Activated CD4-positive, alpha-beta T cell treated with anti-CD3 and anti-CD28 coated beads, Interleukin-2, amount 50 U/mL, for 16 hours (primary cell): ENCODE data around the gene TMEM201.
A peak's percentile ranks its signal among the peaks of the same experiment; 100 is the strongest.
"Not testable (repeated sequence)": the region's sequence is repeated elsewhere in the genome, so short reads cannot be mapped to it uniquely, and the experiment has no call there.

ENCODE experiments used
- DNase-seq: peaks from one replicate; pipeline ENCODE4 v3.0.0-alpha.2; 2020

TMEM201 gene

DNA sequence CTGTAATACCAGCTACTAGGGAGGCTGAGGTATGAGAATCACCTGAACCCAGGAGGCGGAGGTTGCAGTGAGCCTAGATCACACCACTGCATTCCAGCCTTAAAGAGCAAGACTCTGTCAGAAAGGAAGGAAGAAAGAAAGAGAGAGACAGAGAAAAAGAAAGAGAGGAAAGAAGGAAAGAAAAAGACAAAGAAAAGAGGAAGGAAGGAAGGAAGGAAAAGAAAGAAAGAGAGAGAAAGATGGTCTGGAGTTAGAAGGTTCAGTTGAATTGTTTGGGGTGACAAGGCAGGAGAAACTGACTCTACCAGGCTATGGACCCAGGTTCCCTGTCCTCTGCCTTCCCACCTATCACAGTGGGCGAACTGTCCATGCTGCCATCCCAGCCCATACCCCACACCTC lies 35.4 kb downstream of the TMEM201 start:
- no peak for DNase-seq

DNA sequence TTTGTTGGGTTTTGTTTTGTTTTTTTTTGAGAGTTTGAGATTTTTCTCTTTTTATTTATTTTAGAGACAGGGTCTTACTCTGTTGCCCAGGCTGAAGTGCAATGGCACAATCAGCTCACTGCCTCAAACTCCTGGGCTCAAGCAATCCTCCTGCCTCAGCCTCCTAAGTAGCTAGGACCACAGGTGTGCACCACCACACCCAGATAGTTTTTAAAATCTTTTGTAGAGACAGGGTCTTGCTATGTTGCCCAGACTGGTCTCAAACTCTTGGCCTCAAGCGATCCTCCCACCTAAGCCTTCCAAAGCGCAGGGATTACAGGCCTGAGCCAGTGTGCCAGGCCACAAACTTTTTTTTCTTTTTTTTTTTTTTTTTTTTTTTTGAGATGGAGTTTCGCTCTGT lies 36.3 kb downstream of the TMEM201 start:
- not testable (repeated sequence) for DNase-seq

DNA sequence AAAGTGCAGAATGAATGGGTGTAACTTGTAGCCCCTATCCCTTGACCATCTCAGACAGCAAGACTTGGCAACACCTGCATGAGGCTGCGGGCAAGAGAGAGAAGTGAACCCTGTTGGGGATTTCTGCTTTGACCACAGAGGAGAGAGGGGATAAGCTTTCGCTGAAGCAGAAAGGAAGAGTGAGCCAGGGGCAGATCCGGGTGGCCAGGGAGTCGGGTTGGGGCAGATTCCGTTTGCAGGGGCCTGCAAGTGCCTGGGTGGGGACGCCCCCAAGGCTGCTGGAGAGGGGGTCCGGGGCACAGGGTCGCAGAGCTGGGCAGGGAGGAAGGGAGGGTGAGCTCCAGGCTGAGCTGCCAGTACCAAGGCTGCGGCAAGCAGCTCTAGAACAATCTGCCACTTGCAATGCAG lies 37.5 kb downstream of the TMEM201 start:
- DNase-seq: peak; percentile 50

DNA sequence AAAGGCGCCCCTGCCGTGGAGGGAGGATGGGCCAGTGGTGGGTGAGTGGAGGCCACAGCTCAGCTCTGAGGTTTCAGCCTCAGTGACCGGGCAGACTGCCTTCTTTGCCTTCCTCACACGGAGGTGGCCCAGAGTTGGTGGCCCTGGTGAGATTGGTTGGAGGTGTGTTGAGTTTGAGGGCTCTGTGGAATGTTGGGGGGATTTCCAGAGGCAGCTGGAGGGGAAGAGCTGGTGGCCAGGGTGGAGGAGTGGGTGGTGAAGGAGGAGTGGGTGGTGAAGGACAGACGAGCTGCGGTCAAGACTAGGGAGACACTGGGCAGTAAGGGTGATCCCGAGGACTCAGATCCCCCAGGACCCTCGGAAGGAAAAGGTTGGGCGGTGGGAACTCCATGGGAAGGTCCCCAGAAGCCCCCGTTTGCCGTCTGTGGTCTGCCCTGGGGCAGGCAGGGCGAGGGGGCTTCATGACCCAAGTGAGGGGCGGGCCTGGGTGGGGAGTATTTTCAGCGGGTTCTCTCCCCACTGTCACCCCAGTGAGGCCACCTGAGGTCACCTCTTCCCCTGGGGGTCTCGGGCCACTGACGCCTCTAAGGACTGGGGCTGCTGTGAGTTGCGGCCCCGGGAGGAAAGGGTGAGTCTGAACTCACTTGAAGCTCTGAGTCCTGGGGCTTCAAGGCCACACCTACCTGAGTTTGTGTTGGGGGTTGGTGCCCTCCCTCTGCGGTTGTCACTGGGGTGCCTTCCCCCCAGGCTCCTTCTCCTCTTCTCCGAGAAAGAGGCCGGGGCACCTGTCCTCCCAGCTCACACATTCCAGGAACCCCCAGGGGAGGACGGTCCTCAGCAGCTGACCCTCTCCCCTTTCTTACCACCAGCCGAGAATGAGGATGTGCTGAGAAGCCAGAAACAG lies 40.1 kb downstream of the TMEM201 start:
- peak; percentile 83 for DNase-seq

DNA sequence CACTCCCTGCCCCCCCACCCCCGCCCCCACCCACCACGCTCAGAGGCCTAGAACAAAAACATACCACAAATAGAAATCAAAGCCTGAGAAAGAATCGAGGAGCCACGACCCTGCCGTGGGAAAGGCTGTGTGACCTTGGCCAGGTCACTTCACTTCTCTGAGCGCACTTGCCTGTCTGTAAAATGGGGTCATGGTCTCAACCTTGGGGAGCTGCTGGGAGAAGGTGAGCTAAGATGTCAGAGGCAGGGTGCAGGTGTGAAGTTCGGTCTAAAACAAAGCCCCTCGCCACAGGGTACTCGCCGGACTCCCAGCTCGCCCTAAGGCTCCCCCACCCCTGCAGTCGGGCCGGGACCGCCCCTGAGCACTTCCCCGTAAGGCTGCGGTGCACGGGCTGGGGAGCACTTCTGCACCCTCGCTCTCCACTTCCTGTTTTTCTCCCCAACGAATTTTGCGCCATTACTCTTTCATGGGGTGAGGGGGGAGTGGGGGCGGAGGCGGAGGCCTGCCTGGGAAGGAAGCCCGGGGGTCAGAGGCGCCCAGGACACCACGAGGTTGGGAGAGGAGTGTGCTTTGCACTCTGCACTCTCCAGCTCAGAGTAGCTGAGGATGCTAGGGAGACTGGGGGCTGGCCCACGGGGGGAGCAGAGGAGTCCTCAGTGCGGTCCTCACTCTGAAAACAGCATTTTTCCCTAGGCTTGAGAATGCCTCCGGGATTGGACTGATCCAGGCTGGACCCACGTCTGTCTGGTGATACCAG lies 40.9 kb downstream of the TMEM201 start:
- peak; percentile 86 for DNase-seq

DNA sequence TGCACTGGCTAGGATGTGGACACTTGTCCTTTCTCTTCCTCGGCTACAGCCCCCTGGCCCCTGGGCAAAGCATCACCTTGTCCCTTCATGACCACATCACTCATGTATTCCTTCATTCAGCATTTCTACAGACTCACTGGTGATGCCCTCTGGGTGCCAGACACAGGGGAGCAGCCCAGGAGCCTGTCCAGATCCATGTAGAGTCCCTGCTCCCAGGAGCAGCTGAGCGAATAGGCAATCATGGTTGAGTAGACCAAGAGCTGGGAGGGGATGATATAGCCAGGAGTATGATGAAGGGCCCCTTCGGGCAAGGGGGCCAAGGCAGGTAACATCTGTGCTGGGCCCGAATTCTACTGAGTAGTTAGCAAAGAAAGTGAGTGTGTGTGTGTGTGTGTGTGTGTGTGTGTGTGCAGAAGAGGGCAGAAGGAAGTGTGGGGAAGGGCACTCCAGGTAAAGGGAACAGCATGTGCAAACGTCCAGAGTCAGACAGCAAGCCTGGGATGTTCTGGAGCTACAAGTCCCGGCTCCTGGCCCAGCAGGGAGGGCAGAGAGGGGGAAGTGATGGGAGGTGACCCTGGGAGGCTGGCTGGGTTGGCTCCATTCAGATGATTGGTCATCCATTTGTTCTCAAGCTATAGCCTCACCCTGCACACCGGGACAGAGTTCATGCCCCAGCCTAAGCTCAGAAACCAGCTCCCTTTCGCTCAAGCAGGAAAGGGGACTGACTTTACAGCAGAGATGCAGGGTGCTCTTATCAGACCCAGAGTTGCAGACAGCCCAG lies 41.8 kb downstream of the TMEM201 start:
- no peak for DNase-seq

DNA sequence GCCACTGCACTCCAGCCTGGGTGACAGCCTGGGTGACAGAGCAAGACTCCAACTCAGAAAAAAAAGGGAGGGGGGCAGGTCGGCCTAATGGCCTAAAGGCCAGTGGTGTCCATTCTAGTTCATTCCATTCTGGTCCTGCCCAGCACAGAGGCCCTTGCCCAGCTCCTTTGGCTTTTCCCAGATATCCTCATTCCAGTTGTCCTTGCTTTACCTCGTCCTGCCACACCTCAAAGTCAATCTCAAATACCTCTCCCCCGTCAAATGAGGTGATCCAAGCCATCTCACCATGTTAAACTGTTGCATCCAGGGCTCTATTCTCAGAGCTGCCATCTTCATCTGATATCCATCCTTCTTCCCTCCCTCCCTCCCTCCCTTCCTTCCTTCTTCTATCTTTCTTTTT lies 42.9 kb downstream of the TMEM201 start:
- no peak for DNase-seq

DNA sequence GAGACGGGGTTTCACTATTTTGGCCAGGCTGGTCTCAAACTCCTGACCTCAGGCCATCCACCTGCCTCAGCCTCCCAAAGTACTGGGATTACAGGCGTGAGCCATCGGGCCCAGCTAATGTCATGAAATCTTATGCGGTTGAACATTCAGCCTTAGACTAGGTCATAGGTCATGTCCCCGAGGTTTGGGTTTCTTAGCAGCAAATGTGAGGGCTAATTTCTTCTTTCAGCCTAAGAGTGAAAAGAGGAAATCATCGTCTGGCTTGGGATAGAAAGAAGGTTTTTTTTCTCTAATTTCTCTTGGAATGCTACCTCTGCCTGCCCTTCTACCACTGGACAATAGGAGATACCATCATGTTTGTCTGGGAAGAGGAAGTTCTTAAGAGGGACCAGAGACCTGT lies 44.8 kb downstream of the TMEM201 start:
- no peak for DNase-seq

DNA sequence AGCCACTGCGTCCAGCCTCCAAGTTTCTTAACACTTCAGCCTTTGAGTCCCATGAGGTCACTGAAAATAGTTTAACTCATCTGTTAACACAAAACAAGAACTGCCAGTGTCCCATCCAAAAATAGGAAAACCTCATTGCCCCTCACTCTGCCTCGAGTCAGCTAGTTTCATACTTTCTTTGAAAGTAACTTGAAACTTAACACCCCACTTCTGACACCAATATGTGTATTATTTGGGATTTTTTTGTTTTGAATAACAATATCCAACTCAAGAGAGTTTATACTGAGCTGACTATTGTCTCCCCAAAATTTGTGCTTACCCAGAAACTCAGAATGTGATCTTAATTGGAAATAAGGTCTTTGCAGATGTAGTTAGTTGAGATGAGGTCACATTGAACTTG lies 45.9 kb downstream of the TMEM201 start:
- DNase-seq: no peak

DNA sequence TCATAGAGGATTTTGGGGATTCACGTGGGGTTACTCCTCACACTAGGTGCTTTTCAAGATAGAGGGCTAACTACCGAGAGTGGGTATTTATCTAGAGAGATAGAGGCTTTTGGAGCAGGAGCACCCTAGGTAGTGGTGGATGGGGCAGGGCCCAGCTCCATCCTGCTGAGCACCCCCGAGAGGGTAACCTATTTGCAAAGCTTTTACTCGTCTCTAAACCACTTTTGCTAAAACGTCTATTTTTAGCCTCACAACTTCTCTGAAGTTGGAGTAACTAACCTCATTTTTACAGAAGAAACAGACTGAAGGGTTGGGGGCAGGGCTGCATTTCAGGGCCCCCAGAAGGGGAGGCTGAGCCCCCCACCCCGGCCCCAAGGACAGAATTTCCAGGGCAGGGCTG lies 50.5 kb downstream of the TMEM201 start:
- no peak for DNase-seq

DNA sequence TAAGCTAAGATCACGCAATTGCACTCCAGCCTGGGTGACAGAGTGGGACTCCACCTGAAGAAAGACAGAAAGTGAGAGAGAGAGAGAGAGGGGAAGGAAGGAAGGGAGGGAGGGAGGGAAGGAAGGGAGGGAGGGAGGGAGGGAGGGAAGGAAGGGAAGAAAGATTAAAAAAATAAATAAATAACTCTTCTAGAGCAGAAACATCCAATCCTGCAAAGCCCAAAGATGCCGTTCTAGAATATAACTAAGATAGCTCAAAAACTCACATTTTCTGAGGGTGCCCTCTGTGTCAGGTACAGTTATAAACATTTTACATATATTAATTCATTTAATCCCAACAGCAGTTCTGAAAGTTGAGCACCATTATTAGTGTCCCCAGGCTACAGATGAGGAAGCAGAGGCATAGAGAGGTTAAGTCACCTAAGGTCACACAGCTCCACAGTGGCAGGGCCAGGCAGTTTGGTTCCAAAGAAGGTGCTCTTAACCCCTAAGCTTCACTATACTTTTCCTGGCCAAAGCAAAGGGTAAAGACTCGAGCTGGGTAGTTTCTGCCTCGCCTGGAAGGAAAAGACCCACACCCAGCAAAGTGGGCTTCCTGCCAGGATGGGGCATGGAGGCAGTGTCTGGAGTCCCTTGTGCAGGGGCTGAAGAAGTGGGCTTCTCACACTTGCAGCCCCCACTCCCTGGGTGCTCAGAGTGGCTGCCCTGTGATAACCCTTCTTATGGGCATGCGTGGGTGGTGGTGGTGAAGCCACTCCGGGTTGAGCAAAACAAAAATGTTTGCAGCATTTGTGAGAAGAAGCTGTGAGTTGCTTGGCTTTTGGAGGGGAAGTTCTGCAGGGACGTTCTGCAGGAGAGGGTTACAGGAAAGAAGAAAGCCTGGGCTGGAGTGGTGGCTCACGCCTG lies 54.9 kb downstream of the TMEM201 start:
- peak; percentile 27 for DNase-seq

DNA sequence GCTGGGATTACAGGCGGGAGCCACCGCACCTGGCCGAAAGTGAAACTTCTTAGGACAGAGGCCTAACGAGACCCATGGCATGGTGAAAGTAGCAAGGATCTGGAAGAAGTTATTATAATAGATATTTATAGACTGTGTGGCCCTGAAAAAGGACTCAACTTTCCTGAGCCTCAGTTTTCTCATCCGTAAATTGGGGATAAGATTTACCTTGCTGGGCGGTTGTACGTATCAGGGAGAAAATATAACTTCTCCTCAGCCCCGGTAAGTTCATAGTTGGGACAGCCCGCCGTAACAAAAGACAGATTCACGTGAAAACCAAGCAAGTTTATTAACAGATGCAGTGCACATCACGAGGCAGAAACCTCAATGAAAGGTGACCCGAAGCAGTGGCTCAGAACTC lies 57.3 kb downstream of the TMEM201 start:
- no peak for DNase-seq

DNA sequence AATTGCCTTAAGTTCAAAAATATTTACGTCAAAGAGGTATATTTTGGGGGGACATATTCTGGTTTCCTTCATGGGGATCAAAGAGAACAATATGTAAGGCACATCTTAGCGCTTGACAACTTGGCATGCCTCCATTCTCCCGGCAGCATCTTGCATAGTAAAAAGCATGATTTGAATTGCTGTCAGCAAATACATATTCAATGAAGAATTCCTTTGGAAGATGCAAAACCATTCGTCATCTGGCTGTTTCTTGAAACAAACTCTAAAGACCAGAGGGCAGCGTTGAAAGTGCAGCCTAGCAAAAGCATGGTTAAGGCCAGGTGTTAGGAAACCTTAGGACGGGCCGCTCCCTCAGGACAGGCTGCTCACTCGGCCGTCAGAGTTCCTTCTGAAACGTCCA lies 59.5 kb downstream of the TMEM201 start:
- DNase-seq: no peak

DNA sequence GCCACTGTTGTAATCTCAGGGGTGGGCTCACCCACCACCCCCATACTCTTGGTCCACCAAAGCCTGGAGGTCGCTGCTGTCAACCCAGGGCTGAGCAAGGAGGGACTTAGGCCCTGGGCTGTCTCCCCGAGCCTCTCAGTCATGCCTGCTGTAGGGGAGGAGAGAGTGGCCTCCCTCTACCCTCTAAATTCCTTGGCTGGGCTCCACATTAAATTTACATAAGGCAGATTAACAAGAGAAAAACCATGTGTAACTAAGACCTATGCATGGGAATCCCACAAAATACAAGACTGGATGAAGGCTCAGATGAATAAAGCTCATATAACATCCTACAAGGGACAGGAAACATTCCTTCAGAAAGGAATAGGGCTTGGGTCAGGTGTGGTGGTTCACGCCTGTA lies 61.1 kb downstream of the TMEM201 start:
- no peak for DNase-seq

DNA sequence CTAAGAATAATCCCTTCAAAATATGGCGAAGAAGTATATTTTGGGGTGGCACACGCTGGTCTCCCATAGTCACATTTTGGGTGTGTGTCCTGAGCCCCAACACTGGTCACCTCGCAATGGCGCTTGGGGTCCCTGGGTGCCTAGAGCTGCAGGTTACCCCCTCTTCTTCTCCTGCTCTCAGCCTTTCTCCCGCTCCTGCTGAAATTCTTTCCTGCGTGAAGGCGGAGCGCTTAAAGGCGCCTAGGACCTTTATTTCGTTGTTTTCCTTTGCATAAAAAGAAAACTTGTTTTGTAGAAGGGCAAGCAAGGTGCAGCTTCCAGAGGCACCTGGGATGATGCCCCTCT lies 62.5 kb downstream of the TMEM201 start:
- no peak for DNase-seq

DNA sequence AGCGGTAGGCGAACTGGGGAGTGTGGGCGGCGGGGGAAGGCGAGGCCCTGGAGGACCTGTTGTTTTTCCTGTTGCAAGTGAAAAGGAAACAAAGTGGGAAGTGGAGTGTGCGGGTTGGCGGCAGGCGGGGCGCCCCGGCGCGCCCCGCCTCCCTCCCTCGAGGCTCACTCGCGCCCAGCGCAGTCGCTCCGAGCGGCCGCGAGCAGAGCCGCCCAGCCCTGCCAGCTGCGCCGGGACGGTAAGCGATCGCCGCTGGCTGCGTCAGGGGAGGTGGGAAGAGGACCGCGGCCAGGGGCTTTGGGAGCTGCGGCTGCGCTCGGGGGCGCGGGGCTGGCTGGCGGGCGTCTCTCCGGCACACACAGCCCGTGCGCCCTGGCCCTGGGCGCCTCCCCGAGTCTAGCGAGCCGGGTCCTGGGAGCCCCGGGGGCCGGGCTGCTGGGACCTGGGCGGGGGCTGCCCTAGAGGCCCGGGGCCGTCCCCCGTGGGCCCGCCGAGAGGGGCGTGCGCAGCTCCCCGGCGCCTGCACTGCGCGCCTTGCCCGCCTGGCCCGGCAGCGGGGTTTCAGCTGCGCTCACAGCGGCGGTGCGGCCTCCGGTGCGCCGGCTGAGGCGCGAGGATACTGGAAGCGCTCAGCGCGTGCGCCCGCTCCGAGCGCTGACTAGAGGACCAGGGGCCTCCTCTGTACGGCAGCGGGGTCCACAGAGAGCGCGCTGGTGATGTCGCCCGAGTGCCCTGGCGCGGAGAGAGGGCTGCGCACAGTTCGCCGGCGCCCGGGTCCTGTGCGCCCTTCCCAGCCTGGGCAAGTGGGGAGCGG lies 63.1 kb downstream of the TMEM201 start, which contains the start of gene PIK3CD:
TSS of gene PIK3CD (plus strand) at position 167 of the 814 bp plus-strand sequence. CDS start 58,725 bp downstream, outside the sequence.
- DNase-seq: peak; percentile 51

DNA sequence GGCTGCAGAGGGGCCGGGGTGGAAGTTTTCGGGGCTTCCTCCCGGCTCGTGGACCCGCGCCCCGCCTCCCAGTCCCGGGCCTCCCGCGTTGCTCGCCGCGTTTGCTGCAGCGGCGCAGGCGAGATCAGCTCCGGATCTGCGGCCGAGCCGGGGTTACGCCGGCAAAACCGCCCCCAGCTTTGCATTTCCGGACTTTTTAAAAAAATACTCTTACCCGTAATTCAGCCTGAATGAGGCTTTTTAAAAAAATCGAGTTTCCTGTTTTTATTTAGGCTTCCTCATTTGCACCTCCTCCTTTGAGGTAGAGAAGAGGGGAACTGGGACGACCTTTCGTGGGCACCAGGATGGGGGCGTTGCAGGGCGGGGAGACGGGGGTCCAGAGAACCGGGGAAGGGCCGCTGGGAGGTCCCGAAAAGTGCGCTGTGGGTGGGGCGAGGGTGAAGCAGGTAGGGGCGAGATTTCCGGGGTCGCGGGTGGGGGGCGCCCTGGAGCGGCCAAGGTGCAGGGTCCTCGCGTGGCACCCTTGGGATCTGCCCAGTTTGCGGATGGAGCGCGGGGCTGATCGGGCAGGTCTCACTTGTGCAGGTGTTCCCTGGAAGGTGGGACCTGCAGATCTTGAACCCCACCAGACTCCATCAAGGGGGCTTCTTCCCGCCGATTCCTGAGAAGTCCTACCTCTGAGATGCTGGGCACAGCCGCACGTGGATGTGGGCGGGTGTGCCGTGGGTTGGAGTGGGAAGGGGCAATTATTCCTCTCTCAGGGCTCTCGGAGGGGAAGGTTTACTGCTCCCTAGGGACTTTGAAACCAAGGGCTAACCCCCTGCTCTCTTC lies 63.9 kb downstream of the TMEM201 start:
- DNase-seq: peak; percentile 72

DNA sequence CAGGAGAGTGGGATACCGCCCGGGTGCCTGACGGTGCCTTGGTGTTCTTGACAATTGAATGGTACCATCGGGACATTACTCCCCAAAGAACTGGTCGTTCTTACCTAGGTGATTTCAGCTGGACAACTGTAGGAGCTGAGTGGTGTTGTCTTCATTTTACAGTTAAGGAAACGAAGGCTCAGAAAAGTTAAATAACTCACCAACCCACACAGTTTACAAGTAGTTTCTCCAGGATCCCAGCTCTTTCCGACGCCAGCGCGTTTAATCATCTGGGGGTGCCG lies 64.4 kb downstream of the TMEM201 start:
- no peak for DNase-seq

DNA sequence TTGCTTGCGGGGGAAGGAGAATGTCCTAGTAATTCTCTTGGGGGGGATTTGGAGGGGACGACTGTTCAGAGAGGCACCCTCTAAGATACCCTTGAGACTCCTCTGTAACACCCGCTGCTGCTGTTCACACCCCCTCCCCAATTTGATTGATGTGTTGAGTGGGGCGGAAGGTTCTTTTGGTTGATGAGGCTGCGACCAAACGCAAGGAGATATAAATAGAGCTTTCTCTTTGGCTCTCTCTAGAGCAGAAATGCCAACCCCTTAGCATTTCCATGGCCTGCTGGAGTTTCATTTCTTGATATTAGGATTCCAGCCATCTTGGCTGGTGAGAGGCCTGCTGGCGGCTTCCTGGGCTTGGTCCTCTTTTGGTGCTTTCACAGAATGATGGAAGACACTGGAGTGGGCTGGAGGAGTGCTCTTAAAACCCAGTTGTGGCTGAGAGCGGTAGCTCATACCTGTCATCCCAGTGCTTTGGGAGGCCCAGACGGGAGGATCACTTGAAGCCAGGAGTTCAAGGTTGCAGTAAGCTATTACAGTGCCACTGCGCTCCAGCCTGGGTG lies 64.9 kb downstream of the TMEM201 start:
- peak; percentile 58 for DNase-seq
